Smooth muscle cell (in vitro differentiated cells): ENCODE results near the gene ZNF14. TPM values are rescaled to one million over a fixed set of nuclear protein-coding genes. Genes with fewer than 3 reads are reported as not detected.
"Not testable (repeated sequence)": the region's sequence is repeated elsewhere in the genome, so short reads cannot be mapped to it uniquely, and the experiment has no call there.

Source experiments
- DNase-seq: peaks from one replicate; lab custom pipeline; 2025; ENCODE audit not compliant: unreplicated experiment; lab: John Stamatoyannopoulos, UW
- H2AFZ ChIP-seq: fragments of 200-600 bp; sonication (generic); 2 replicates; pipeline ENCODE4 v1.6.0; 2016; ENCODE audit warnings: antibody characterized with exemption, low read depth, mild to moderate bottlenecking
- H3F3A ChIP-seq: fragments of 200-600 bp; sonication (generic); 2 replicates; pipeline ENCODE4 v1.6.0; 2017; ENCODE audit warnings: antibody characterized with exemption, low read depth
- H3K27ac ChIP-seq: fragments of 200-600 bp; sonication (generic); 2 replicates; pipeline ENCODE4 v1.5.1; 2016; ENCODE audit warnings: low read depth, mild to moderate bottlenecking
- H3K27me3 ChIP-seq: fragments of 200-600 bp; sonication (generic); 2 replicates; pipeline ENCODE4 v1.6.1; 2016; ENCODE audit warnings: low read depth, mild to moderate bottlenecking
- H3K36me3 ChIP-seq: fragments of 200-600 bp; sonication (generic); 2 replicates; pipeline ENCODE4 v1.5.1; 2016; ENCODE audit warnings: low read depth
- H3K4me1 ChIP-seq: fragments of 200-600 bp; sonication (generic); 2 replicates; pipeline ENCODE4 v1.5.1; 2016; ENCODE audit warnings: low read depth
- H3K4me2 ChIP-seq: fragments of 200-600 bp; sonication (generic); 2 replicates; pipeline ENCODE4 v1.6.0; 2016; ENCODE audit warnings: mild to moderate bottlenecking
- H3K4me3 ChIP-seq: fragments of 200-600 bp; sonication (generic); 2 replicates; pipeline ENCODE4 v1.5.1; 2016; ENCODE audit warnings: mild to moderate bottlenecking
- H3K79me2 ChIP-seq: fragments of 200-600 bp; sonication (generic); 2 replicates; pipeline ENCODE4 v1.6.0; 2016; ENCODE audit warnings: low read depth, mild to moderate bottlenecking
- H3K9ac ChIP-seq: fragments of 200-600 bp; sonication (generic); 2 replicates; pipeline ENCODE4 v1.6.0; 2016; ENCODE audit warnings: low read depth
- H3K9me3 ChIP-seq: fragments of 200-600 bp; sonication (generic); replicated peaks from 2 replicates; pipeline ENCODE4 v1.5.1; 2016; ENCODE audit warnings: low read depth
- H4K20me1 ChIP-seq: fragments of 200-600 bp; sonication (generic); 2 replicates; pipeline ENCODE4 v1.6.0; 2016; ENCODE audit warnings: low read depth
- WGBS: methylation state at CpG from one replicate; pipeline ENCODE4 v1.1.7; 2016; ENCODE audit warnings: low lambda C conversion rate; 5-methylcytosine and 5-hydroxymethylcytosine counted together
- polyA plus RNA-seq: library from polyadenylated mRNA; unstranded; fragments of >200 nt; fragmentation: Nextera tagmentation; extraction: Ambion mirVana; gene quantifications from 2 replicates; pipeline ENCODE4 v1.2.1, GENCODE V29; 2016
- total RNA-seq: library from RNA; depleted of rRNA; stranded (reverse); fragments of >200 nt; gene quantifications from 2 replicates; pipeline ENCODE4 v1.2.3, GENCODE V29; 2014
- TF ChIP-seq, protein P1 (sequence below): fragments of 200-600 bp; sonication (generic); IDR thresholded peaks from 2 replicates; pipeline ENCODE4 v1.5.1; 2017; ENCODE audit warnings: borderline replicate concordance, mild to moderate bottlenecking, antibody characterized with exemption; ENCODE audit not compliant: insufficient read depth, poor library complexity, severe bottlenecking

Gene ZNF14
- total RNA-seq (3.8 and 7.6 TPM in 2 replicates), polyA plus RNA-seq (1.2 and 2.4 TPM in 2 replicates)

DNA sequence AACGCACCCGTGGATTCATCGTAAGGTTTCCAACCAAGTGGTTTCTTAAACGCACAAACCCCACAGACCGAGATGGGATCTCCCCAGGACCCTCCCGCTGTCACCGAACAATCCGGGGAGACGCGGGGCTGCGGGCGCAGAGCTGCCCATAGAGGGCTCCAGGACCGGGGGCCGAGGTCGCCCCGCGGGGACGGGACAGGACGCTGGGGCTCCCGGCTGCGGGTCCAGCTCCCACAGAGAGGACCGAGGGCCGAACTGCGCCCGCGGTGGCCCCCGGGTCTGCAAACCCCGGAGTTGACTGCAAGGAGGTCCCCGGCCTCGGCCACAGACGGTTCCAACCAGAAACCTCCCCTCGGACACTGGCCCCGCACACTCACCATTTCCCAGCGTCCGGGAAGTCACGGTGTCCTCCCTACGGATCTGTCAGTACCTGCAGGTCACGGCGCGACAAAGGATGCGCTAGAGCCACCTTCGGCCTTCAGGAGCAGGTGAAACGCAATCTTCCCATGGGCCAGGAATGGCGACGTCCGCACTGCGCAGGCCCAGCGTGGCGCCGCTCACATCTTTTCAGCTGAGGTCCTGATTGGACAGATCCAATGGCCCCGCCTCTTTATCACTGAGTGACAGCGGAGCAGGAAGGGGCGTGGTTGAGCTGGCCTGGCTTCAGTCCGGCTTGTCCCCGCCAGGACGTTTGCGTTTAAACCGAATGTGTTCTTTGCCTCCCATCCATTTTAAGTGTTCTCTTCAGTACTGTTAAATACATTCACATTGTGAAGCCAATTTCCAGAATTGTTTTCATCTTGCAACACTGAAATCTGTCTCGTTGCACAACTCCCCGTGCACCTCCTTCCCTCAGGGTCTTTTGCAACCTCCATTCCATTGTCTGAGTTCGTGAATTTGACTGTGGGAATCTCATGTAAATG, at the start of gene ZNF14:
ZNF14 (minus strand) TSS at position 534 of the 923 bp plus-strand sequence; CDS start at position 380, 154 bp downstream.
- Histone ChIP-seq H3K9ac (peak within 1 kb of the TSS; percentile 62), H3K27ac (no peak within 1 kb of the TSS), H3K79me2 (peaks cover 41% of the 10 kb centered on the region), H3F3A (no peaks in the 10 kb centered on the region), H4K20me1 (no peaks in the 10 kb centered on the region), H3K36me3 (peaks cover 14% of the 10 kb centered on the region), H3K9me3 (peaks cover 16% of the 10 kb centered on the region), H2AFZ (peak within 1 kb of the TSS; percentile 79), H3K4me3 (peak within 1 kb of the TSS; percentile 82), H3K27me3 (no peaks in the 10 kb centered on the region), H3K4me1 (peaks cover 4% of the 10 kb centered on the region), H3K4me2 (peak within 1 kb of the TSS; percentile 88)
- 2% methylated on average over 48 of the region's 61 CpGs for WGBS
- TF ChIP-seq, protein P1, sequence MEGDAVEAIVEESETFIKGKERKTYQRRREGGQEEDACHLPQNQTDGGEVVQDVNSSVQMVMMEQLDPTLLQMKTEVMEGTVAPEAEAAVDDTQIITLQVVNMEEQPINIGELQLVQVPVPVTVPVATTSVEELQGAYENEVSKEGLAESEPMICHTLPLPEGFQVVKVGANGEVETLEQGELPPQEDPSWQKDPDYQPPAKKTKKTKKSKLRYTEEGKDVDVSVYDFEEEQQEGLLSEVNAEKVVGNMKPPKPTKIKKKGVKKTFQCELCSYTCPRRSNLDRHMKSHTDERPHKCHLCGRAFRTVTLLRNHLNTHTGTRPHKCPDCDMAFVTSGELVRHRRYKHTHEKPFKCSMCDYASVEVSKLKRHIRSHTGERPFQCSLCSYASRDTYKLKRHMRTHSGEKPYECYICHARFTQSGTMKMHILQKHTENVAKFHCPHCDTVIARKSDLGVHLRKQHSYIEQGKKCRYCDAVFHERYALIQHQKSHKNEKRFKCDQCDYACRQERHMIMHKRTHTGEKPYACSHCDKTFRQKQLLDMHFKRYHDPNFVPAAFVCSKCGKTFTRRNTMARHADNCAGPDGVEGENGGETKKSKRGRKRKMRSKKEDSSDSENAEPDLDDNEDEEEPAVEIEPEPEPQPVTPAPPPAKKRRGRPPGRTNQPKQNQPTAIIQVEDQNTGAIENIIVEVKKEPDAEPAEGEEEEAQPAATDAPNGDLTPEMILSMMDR, result no peak
- DNase-seq, result peak; percentile 49

DNA sequence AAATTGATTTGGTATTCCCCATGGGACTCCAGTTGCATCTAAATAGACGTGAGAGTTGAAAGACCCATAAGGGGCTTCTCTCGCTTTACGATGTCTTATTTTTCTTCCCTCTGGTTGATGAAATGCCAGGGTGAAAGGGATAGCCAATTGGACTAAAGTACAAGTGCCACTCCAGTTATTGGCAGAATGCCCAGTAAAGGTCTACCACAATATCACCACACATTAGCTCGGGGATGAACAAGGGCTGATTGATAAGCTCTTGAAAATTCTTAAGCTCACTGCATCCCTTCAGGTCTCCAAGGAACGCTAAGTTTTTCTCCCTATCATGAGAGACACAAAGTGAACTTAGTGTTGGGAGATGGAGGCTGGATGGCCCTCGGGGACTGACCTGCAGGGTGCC, 48.9 kb upstream of the ZNF14 start:
- H3K4me1 ChIP-seq, H3K27ac ChIP-seq, H3K9me3 ChIP-seq, H3F3A ChIP-seq, DNase-seq, H3K4me3 ChIP-seq, H3K9ac ChIP-seq, H3K36me3 ChIP-seq, H4K20me1 ChIP-seq, H2AFZ ChIP-seq, H3K27me3 ChIP-seq, H3K79me2 ChIP-seq, H3K4me2 ChIP-seq: not testable (repeated sequence)
- 94% methylated on average over 6 of the region's 6 CpGs for WGBS

DNA sequence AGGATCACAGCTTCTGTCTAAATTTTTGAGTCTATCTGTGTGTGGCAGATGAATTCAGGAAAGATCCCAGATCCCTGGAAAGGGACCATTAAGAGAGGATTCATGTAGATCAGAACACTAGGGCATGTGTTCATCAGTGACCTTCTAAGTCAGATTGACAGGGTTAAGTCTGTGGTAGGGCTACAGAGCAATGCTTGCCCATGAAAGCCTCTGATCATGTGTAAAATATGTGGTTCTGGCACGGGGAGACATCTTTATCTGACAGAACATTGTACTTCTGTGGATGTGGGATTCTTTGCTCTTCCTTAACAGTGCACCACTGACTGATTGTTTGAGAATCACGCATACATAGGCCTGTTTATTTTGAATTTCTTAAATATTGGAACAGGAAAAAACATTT, 45.8 kb upstream of the ZNF14 start:
- Histone ChIP-seq H2AFZ (no peak overlapping the region), H3K4me1 (peaks cover 6% of the 10 kb centered on the region), H3K27me3 (no peaks in the 10 kb centered on the region), H3K4me3 (no peak overlapping the region), H3K9me3 (no peaks in the 10 kb centered on the region), H3K9ac (no peak overlapping the region), H3K27ac (no peak overlapping the region), H3K4me2 (no peak overlapping the region), H3K79me2 (peaks cover 6% of the 10 kb centered on the region), H3K36me3 (no peaks in the 10 kb centered on the region), H3F3A (no peaks in the 10 kb centered on the region), H4K20me1 (no peaks in the 10 kb centered on the region)
- TF ChIP-seq, protein P1, result no peak
- no peak for DNase-seq
- 96% methylated on average over 2 of the region's 2 CpGs for WGBS

DNA sequence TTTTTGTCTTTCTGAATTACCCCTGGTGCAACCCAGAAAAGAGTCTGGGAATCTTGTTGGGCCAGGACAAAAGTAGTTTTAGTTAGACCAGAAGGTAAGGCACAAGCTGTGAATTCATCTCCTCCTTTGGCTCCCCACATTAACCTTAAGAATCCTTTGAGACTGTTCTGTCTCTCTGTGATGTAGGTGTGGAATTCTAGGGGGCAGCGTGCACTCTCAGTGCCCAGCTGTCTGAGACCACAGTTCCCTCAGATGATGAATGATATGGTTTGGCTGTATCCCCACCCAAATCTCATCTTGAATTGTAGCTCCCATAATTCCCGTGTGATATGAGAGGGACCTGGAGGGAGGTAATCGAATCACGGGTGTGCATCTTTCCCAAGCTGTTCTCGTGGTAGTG, 44.8 kb upstream of the ZNF14 start:
- DNase-seq, result no peak
- Histone ChIP-seq H3K4me3 (peak overlapping the region; percentile 66), H3K27ac (no peak overlapping the region), H3K36me3 (no peaks in the 10 kb centered on the region), H3K9me3 (no peaks in the 10 kb centered on the region), H2AFZ (no peak overlapping the region), H3K4me1 (peaks cover 6% of the 10 kb centered on the region), H3F3A (no peaks in the 10 kb centered on the region), H3K4me2 (peak overlapping the region; percentile 93), H3K79me2 (peaks cover 6% of the 10 kb centered on the region), H4K20me1 (no peaks in the 10 kb centered on the region), H3K9ac (no peak overlapping the region), H3K27me3 (no peaks in the 10 kb centered on the region)
- TF ChIP-seq, protein P1, result no peak
- 92% methylated on average over 5 of the region's 5 CpGs for WGBS
